MM.1S (cell line): ENCODE measurements around the gene SETX.

Source experiments
- DNase-seq: peaks from one replicate; pipeline ENCODE4 v3.0.0-alpha.2; 2015
- H2AFZ ChIP-seq: fragments of 300-600 bp; sonication (generic); 2 replicates; pipeline ENCODE4 v1.6.0; 2016; ENCODE audit warnings: antibody characterized with exemption, low read length
- H3F3A ChIP-seq: fragments of 300-600 bp; sonication (generic); 2 replicates; pipeline ENCODE4 v1.6.1; 2016; ENCODE audit warnings: mild to moderate bottlenecking, antibody characterized with exemption, low read length, moderate library complexity, mixed read lengths; ENCODE audit not compliant: insufficient read depth
- H3K27ac ChIP-seq: fragments of 300-600 bp; sonication (generic); 2 replicates; pipeline ENCODE4 v1.5.1; 2016; ENCODE audit warnings: mild to moderate bottlenecking, low read length
- H3K27me3 ChIP-seq: fragments of 300-600 bp; sonication (generic); replicated peaks from 2 replicates; pipeline ENCODE4 v1.6.0; 2016; ENCODE audit warnings: low read length; ENCODE audit not compliant: insufficient read depth
- H3K36me3 ChIP-seq: fragments of 300-600 bp; sonication (generic); replicated peaks from 2 replicates; pipeline ENCODE4 v1.6.1; 2016; ENCODE audit warnings: mild to moderate bottlenecking, low read length, mixed read lengths; ENCODE audit not compliant: insufficient read depth
- H3K4me1 ChIP-seq: fragments of 300-600 bp; sonication (generic); 2 replicates; pipeline ENCODE4 v1.6.1; 2016; ENCODE audit warnings: low read length, mixed read lengths
- H3K4me2 ChIP-seq: fragments of 300-600 bp; sonication (generic); 2 replicates; pipeline ENCODE4 v1.6.0; 2016; ENCODE audit warnings: low read depth, low read length
- H3K4me3 ChIP-seq: fragments of 300-600 bp; sonication (generic); 2 replicates; pipeline ENCODE4 v1.5.1; 2016; ENCODE audit warnings: low read length, mixed read lengths
- H3K79me2 ChIP-seq: fragments of 300-600 bp; sonication (generic); 2 replicates; pipeline ENCODE4 v1.6.1; 2016; ENCODE audit warnings: mixed run types, low read length, mixed read lengths
- H3K9ac ChIP-seq: fragments of 300-600 bp; sonication (generic); 2 replicates; pipeline ENCODE4 v1.6.1; 2016; ENCODE audit warnings: low read length, mixed read lengths
- H3K9me2 ChIP-seq: fragments of 300-600 bp; sonication (generic); replicated peaks from 2 replicates; pipeline ENCODE4 v1.6.1; 2016; ENCODE audit warnings: mild to moderate bottlenecking, low read length, mixed read lengths; ENCODE audit not compliant: insufficient read depth
- H3K9me3 ChIP-seq: fragments of 300-600 bp; sonication (generic); replicated peaks from 2 replicates; pipeline ENCODE4 v1.6.1; 2016; ENCODE audit warnings: mild to moderate bottlenecking, low read length, mixed read lengths; ENCODE audit not compliant: insufficient read depth
- H4K20me1 ChIP-seq: fragments of 300-600 bp; sonication (generic); 2 replicates; pipeline ENCODE4 v1.6.1; 2016; ENCODE audit warnings: mild to moderate bottlenecking, low read length, moderate library complexity, mixed read lengths; ENCODE audit not compliant: insufficient read depth
- EZH2 ChIP-seq: fragments of 300-600 bp; sonication (generic); optimal IDR thresholded peaks from 2 replicates; pipeline ENCODE3; 2017; ENCODE audit warnings: low read depth, mild to moderate bottlenecking, antibody characterized with exemption, low read length, mixed read lengths
- EZH2phosphoT487 ChIP-seq: fragments of 300-600 bp; sonication (generic); IDR thresholded peaks from 2 replicates; pipeline ENCODE4 v1.6.1; 2018; ENCODE audit warnings: antibody characterized with exemption, low read length
- TF ChIP-seq, protein P1 (sequence below): fragments of 300-600 bp; sonication (generic); IDR thresholded peaks from 2 replicates; pipeline ENCODE4 v1.5.1; 2016; ENCODE audit warnings: antibody characterized with exemption, low read length, mixed read lengths

The SETX gene

DNA sequence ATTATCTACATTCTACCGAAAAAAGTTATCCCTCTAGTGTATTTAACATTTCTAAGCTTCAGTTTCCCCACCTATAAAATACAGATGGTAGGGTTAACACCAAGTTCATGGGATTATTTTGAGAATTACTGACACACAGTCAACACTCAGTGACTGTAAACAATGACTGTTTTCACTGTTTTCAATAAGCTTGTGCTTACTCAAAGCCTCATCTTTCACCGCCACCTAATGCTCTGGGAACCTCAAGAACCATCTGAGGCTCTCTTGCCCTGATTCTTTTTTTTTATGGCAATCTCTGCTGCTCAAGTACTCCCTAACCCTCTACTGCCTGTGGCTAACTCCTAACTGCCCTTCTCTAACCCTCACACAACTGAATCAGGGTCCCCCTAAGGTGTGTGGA, 59.6 kb downstream of the SETX start:
- H3K9ac ChIP-seq, result no peak overlapping the region
- no peaks in the 10 kb centered on the region for H3K9me3 ChIP-seq
- H2AFZ ChIP-seq, result no peak overlapping the region
- H3K79me2 ChIP-seq, result no peaks in the 10 kb centered on the region
- H3K4me3 ChIP-seq, result no peak overlapping the region
- peaks cover 26% of the 10 kb centered on the region for H3K36me3 ChIP-seq
- no peaks in the 10 kb centered on the region for H3F3A ChIP-seq
- DNase-seq, result no peak
- no peaks in the 10 kb centered on the region for H3K4me1 ChIP-seq
- no peaks in the 10 kb centered on the region for H3K9me2 ChIP-seq
- H3K27me3 ChIP-seq, result no peaks in the 10 kb centered on the region
- no peak overlapping the region for H3K27ac ChIP-seq
- H3K4me2 ChIP-seq, result no peak overlapping the region
- TF ChIP-seq, protein P1, sequence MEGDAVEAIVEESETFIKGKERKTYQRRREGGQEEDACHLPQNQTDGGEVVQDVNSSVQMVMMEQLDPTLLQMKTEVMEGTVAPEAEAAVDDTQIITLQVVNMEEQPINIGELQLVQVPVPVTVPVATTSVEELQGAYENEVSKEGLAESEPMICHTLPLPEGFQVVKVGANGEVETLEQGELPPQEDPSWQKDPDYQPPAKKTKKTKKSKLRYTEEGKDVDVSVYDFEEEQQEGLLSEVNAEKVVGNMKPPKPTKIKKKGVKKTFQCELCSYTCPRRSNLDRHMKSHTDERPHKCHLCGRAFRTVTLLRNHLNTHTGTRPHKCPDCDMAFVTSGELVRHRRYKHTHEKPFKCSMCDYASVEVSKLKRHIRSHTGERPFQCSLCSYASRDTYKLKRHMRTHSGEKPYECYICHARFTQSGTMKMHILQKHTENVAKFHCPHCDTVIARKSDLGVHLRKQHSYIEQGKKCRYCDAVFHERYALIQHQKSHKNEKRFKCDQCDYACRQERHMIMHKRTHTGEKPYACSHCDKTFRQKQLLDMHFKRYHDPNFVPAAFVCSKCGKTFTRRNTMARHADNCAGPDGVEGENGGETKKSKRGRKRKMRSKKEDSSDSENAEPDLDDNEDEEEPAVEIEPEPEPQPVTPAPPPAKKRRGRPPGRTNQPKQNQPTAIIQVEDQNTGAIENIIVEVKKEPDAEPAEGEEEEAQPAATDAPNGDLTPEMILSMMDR, result no peak
- TF ChIP-seq EZH2, result no peak
- TF ChIP-seq EZH2phosphoT487, result no peak
- H4K20me1 ChIP-seq, result peaks cover 3% of the 10 kb centered on the region; the same call in 1 of the 2 replicates

- no peak overlapping the region for H3K4me3 ChIP-seq
- H4K20me1 ChIP-seq, result no peaks in the 10 kb centered on the region
- no peaks in the 10 kb centered on the region for H3K27me3 ChIP-seq
- H3K9ac ChIP-seq, result no peak overlapping the region
- no peak overlapping the region for H3K27ac ChIP-seq
- H3K79me2 ChIP-seq, result no peaks in the 10 kb centered on the region
- no peak overlapping the region for H2AFZ ChIP-seq
- H3K4me1 ChIP-seq, result no peaks in the 10 kb centered on the region
- H3K9me2 ChIP-seq, result no peaks in the 10 kb centered on the region
- TF ChIP-seq, protein P1, result no peak
- TF ChIP-seq EZH2phosphoT487, result no peak
- TF ChIP-seq EZH2, result no peak
- H3K4me2 ChIP-seq, result no peak overlapping the region
- no peak for DNase-seq
- peaks cover 15% of the 10 kb centered on the region for H3K36me3 ChIP-seq
- no peaks in the 10 kb centered on the region for H3F3A ChIP-seq
- H3K9me3 ChIP-seq, result no peaks in the 10 kb centered on the region
Measured at GRCh38 chr9:132293145-132293721, 61.6 kb downstream of the SETX start.

DNA sequence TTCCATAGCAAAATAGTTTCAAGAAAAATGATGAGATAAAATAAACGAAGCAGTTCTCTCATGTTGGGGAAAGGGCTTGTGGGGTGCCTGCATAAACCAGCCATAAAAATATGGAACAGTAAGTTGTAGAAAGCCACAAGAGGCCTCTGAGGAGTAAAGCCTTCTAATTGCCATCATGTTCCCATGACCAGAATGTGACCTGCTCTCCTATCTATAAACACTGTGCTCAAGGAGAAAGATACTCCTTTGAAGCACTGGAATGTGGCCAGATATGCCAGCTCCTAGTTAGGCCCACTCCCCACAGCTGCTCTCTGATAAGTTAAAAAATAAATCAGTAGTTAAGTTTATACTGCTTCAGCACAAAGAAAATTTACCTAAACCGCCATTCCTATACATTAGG, 65.8 kb downstream of the SETX start:
- no peak overlapping the region for H3K9ac ChIP-seq
- TF ChIP-seq EZH2, result no peak
- TF ChIP-seq, protein P1, result no peak
- TF ChIP-seq EZH2phosphoT487, result no peak

More for the DNA sequence above, 65.8 kb downstream of the SETX start:
- Histone ChIP-seq H3K9me3 (no peaks in the 10 kb centered on the region), H3F3A (no peaks in the 10 kb centered on the region), H2AFZ (no peak overlapping the region), H3K27ac (no peak overlapping the region), H4K20me1 (no peaks in the 10 kb centered on the region), H3K79me2 (no peaks in the 10 kb centered on the region), H3K9me2 (no peaks in the 10 kb centered on the region), H3K36me3 (no peaks in the 10 kb centered on the region), H3K4me3 (no peak overlapping the region), H3K4me2 (no peak overlapping the region), H3K4me1 (no peaks in the 10 kb centered on the region), H3K27me3 (no peaks in the 10 kb centered on the region)
- no peak for DNase-seq
